Spleen (tissue), 7 donors: ENCODE measurements around the gene WNK2.

Experiments used
- CTCF ChIP-seq, 11 experiments: fragments of 200-600 bp in 7 of 11; fragments of 450-650 bp in 4 of 11; sonication (generic) in 4 of 11; IDR thresholded peaks in 8 of 11; conservative IDR thresholded peaks in 3 of 11; 1 replicate in 7 of 11; 2 replicates in 4 of 11; pipeline versions ENCODE4 v1.4.0 to v1.8.0; 2016 to 2021; ENCODE audit warnings: antibody characterized with exemption in 11 of 11, inconsistent platforms in 4 of 11, mild to moderate bottlenecking in 1 of 11
- POLR2AphosphoS5 ChIP-seq, 3 donors: sonication (generic); formaldehyde crosslinking; IDR thresholded peaks; one replicate each; pipeline ENCODE4 v1.5.1; 2017; ENCODE audit warnings: antibody characterized with exemption in 3 of 3
- donor health status: DM: no; HTN: no; CAD: no; lungs with moderate emphysema.
- donor health status: DM: no; HTN: no; CAD: no.
- donor health status: DM: no; HTN: no; CAD: no.

GRCh38 chr9:93295031-93295430, 111.1 kb downstream of the WNK2 start:
- TF ChIP-seq POLR2AphosphoS5 (IDR thresholded peaks at IDR 0.05) (peak in 1 of 3 donors; percentile 13), CTCF (IDR thresholded peaks at IDR 0.05 in 8 of 11, conservative IDR thresholded peaks at IDR 0.05 in 3 of 11) (no peak)
